ENCODE measurements around the gene MEST.

DNA sequence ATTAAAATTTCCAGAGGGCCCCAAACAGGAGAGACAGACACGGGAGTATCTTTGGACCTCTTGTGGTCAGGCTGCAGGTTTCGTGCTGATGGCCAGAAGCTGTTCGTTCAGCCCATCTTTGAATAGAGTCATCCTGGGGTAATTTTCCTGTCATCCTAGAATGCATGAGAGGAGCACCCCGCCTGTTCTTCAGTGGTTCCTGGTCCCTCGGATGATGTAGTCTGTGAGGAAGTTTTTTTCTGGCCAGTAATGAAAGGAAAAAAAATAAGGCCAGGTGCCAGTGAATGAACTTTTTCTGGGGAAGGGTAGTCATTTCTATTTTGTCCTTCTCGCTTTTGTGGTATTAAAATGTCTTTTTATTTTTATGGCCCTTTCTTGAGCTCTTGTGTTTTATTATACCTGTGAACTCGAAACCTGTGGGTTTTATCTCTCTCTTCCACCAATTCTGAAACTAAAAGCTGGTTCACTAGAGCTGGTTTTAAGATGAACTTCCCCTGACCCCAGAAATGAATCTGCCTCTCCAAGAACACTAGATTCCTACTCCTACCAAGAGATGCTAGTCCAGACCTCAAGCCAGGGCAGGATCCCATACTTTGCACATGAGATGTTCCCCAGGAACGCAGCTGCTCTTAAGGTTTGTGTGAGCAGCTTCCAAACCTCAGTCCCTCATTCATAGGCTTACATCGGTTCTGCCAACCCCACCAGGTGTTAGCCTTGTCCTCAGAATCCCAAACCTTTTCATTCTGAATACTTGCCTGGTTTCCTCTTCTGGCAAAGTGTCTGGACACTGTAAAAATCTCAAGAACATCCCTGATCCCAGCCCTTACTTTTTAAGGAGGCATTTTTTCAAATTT, 15.4 kb upstream of the MEST start:
- TF ChIP-seq EZH2 (IDR thresholded peaks at IDR 0.05) (no peak), POLR2AphosphoS5 (IDR thresholded peaks at IDR 0.05; ENCODE audit: borderline replicate concordance, low read depth, low read length) (no peak)

All from SK-N-MC (cell line).